OCI-M2 (cell line): Measurements from ENCODE around the gene RPLP1.

Experiments used
- DNase-seq: peaks from one replicate; lab custom pipeline; 2025; ENCODE audit not compliant: unreplicated experiment; lab: John Stamatoyannopoulos, UW

Gene RPLP1

DNA sequence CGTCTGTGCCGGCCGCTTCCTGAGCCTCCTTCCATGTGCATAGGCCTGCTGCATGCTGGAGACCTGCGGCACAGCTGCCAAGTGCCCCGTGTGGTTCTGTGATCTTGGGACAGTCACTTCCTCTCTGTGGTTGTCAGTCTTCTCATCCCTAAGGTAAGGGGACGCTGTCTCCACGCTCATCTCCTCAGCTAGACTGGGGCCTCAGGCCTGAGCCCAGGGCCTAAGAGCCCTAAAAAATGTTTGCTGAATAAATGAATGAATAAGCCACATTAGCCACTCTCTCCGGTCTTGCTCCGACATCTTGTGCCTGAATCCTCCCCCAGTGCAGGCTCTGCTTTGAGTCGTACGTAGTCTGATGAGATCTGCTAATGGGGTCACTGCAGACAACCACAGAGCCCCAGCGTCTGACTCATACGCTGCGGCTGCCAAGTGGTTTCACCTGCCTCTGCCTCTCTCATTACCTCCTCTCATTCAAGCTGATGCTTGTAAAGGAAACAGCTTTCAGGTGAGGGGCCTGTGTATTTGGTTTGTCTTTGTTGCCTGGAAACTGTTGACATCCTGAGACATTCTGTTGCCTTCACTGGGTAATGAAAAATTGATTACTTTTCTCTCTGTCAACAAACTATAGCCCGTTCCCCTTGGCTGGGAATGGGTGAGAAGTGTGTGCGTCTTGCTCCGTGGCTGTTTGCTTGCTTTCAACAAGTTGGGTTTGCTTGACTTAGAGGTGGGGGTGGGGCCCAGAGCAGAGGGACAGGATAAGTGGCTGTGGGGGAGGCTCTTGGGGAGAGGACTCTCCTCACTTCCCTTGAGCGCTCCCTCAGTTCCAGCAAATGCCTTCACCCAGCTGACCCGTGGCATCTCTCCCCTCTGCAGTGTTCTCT lies 15.9 kb downstream of the RPLP1 start:
- DNase-seq: no peak

- no peak for DNase-seq
Measured at GRCh38 chr15:69469467-69470201, 17.0 kb downstream of the RPLP1 start.

DNA sequence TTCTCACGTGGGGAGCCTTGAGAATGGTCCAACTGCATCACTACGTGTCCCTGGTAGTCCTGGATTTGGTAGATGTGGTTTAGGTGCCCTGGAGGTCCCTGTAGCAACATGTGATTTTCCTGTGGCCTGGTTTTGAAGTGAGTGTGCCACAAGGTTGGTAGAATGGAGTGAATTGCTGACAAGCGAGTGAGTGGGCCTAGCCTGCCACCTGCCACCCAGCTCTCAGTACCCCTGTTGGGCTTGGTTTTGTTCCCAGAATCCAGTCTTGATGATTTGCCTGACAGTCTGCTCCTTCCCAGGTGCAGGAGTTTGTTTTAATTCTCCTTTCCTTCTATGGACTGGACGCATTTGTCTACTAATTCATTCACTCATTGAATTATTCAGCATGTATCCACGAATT lies 19.4 kb downstream of the RPLP1 start:
- no peak for DNase-seq

- DNase-seq: no peak
Measured at GRCh38 chr15:69472562-69472961, 19.9 kb downstream of the RPLP1 start.

DNA sequence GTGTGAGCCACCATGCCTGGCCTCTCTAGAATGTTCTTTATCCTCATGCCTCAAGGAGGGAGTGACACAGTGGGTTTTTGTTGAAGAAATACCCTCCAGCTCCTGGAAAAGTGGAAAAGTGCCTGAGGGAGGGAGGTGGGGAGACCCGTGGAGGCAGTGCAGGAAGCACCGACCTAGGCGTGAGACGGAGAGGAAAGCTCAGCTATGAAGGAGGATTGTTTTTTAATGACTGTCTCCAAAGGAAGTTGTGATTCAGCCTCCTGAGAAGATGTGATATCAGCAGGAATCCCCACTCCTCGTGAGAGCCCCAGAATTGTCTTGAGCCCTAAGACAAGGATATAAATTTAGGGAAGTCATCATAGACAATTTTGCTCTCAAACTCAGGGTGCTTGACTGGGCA lies 21.7 kb downstream of the RPLP1 start:
- no peak for DNase-seq

- no peak for DNase-seq
Measured at GRCh38 chr15:69474846-69475455, 22.3 kb downstream of the RPLP1 start.

- DNase-seq: no peak
Measured at GRCh38 chr15:69475769-69476358, 23.2 kb downstream of the RPLP1 start.

DNA sequence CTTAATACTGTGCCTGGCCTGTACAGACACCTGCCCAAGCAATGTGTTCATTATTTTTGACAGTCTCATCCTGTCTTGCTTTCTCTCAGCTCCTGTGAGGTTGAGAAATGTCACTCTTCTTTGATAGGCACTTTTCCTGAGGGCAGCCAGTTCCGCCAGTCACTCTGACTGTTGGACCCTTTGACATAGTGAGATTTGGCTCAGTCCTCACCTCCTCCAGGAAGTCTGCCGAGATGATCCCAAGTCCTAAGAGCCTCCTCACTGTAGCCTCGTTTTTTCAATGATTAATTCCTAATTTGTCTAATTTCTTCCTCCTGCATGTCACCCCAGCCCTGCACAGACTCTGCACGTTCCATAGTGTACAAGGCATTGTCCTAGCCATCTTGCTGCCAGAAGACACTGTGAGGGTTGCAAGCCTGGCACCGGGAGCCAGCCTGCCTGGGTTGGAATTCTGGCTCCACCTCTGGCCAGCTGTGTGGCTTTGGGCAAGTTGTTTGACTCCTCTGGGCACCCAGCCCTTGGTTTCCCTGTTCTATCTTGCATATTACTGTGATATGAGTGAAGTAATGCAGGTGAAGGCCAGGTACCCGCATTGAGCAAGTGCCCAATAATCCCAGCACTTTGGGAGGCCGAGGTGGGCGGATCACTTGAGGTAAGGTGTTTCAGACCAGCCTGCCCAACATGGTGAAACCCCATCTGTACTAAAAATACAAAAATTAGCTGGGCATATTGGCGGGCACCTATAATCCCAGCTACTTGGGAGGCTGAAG lies 24.3 kb downstream of the RPLP1 start:
- DNase-seq: no peak

GRCh38 chr15:69478259-69478781 lies 25.7 kb downstream of the RPLP1 start:
- no peak for DNase-seq

DNA sequence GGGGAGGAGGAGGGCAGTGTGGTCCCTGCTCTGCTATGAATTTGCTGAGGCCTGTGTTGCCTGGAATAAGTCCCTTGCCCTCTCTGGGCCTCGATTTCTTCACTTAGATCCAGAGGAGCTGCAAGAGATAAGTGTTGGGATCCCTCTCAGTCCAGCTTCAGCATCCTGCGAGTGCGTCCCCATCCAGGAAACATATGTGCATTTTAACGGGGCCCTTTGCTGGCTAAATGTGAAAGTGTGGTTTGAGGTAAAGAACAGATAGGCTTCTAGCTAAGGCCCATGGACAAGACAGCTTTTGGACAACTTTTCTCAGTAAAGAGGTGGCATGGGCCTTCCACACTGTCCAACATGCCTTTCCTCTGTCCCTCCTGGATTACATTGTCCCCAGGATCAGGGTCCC lies 26.5 kb downstream of the RPLP1 start:
- DNase-seq: no peak

- no peak for DNase-seq
Measured at GRCh38 chr15:69479971-69480370, 27.4 kb downstream of the RPLP1 start.

GRCh38 chr15:69480932-69481331 lies 28.3 kb downstream of the RPLP1 start:
- DNase-seq: no peak

- DNase-seq: no peak
Measured at GRCh38 chr15:69482686-69483256, 30.2 kb downstream of the RPLP1 start.

DNA sequence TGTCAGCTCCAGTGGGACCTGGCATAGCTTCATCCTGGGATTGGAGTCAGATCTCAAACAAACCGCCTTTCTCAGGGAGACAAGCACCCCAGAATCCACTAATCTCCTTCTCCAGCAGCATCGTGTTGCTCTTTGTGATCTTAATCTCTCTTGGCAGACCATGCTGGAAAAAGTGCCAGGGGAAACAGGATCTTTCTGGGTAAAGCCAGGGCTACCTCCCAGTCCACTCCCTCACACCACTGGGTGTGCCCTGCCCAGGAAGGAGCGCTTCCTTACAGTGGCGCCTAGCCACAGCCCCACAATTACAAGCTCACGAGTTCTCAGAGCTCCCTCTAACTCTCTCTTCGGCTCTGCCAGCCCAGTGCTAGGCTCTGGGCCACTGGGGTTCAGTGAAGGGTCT lies 32.2 kb downstream of the RPLP1 start:
- DNase-seq: no peak

DNA sequence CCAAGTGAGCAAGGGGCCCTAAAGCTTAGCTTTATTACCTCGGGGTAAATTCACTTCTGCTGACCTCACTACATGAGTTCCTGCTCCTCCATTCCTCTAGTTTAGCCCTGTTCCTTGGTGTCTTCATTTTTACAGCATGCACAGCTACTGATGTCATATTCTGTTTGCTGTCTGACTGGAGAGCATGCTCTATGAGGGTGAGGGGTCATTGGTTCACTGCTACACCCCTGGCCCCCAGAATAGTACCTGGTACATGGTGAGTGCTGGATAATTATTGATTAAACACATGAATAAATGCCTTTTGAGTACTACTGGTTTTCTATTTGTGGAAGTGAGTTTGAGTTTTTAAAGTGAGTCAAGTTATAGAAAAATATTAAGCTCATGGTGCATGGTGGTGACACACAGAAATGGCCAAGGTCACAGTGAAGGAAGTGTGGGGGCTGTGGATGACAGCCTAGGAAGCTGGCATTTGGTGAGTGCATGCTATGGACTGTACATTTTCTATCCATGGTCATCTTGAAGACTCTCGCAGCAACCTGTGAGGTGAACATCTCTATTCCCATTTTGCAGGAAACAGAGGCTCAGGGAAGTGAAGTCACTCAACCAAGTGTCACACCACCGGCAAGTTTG lies 34.0 kb downstream of the RPLP1 start:
- DNase-seq: no peak

DNA sequence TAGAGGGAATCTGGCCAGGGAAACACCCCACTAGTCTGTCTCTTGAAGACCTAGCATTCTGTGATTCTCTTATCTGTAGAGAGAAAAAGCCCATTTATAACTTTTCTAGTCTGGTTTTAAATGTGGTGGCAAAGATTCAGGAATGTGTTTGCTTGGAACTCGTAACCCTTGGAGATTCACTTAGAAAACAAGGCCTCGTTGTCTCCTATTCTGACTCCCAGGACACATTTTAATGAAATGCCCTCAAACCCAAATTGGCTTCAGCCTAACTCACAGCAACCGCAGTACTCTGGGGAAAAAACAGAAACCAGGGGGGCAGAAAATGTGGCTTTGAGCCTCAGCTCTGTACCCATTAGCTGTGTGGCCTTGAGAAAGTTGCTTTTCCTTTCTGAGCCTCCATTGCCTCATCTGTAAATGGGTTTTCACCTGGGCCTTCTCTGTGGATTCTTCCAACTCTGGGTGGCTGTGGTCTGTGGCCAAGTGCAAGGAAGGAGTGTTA lies 36.5 kb downstream of the RPLP1 start:
- no peak for DNase-seq

DNA sequence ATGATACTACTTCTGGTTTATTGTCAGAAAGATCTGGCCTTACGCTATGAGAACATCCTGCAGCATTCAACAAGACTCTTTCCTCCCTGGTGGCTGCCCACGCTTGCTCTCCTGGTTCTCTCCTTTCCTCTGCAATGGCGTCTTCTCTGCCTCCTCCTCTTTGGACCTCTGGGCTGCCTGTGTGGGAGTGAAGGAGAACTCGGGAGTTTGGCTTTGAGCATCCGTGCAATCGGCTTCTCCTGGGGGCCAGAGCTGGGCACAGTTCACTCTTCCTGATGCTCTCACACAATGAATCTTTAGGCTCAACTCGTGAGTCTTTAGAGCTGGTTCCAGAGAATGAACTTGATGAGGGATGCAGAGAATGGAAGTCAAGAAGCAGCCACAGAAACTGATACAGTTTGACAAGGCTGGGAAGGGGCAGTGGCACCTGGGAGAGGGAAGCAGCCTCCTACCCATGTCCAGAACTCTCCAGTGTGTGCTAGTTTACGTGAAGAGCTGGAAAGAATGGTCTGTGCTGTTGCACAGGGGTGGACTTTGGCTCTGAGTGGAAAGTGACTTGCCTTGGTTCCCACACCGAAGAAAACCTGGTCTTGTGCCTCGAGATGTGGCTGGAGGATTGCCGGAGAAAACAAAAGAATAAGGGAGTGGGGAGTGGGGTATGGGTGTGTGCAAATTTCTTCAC lies 37.9 kb downstream of the RPLP1 start:
- DNase-seq: no peak

- DNase-seq: no peak
Measured at GRCh38 chr15:69491038-69491505, 38.5 kb downstream of the RPLP1 start.

DNA sequence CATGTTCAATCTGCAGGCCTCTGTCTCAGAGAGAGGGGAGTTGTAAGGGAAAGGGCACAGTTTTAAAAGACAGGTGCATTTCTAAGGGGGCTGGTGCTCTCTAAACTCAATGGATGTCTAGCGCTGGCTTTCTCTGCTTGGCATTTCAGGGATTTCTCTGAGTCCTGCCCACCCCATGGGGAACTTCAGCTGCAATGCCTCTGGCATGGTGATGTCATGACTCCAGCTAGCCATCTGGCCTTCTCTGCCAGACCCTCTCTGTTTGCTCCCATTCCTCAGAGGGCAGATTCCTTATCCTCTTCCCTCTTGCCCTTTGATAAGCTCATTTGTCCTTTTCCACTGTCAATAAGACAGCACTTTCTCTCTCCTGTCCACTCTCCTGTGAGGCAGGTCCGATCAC lies 40.8 kb downstream of the RPLP1 start:
- no peak for DNase-seq
